OCI-LY7 (cell line): ENCODE measurements around the gene EIF3D. TPM values are rescaled to one million over a fixed set of nuclear protein-coding genes. Genes with fewer than 3 reads are reported as not detected.

ENCODE experiments used
- BruUV-seq: library from RNA; stranded (reverse); fragments of 400-500 nt; replicated peaks from 2 replicates; lab custom pipeline; 2021; lab: Mats Ljungman, UMichigan
- CTCF ChIA-PET: fragments of 300-600 bp; sonication (Branson Sonifier 250); formaldehyde crosslinking; loops from one replicate; lab custom pipeline; 2022; ENCODE audit warnings: antibody characterized with exemption; ENCODE audit not compliant: unreplicated experiment; lab: Charles Lee
- POLR2A ChIA-PET: fragments of 300-600 bp; sonication (Branson Sonifier 250); formaldehyde crosslinking; loops from one replicate; lab custom pipeline; 2022; ENCODE audit warnings: antibody characterized with exemption; lab: Charles Lee
- DNase-seq: peaks from one replicate; pipeline ENCODE4 v3.0.0-alpha.2; 2015; ENCODE audit warnings: low spot score
- H2AFZ ChIP-seq: fragments of 200-600 bp; sonication (generic), shearing (Covaris generic); 2 replicates; pipeline ENCODE4 v1.6.1; 2014; ENCODE audit warnings: mild to moderate bottlenecking, antibody characterized with exemption, low read length, moderate library complexity
- H3K27ac ChIP-seq: fragments of 200-600 bp; sonication (generic); 2 replicates; pipeline ENCODE4 v1.5.1; 2014; ENCODE audit warnings: mixed run types, low read depth, mild to moderate bottlenecking, moderate library complexity, low read length, inconsistent platforms; ENCODE audit not compliant: poor library complexity, severe bottlenecking
- H3K36me3 ChIP-seq: fragments of 200-600 bp; sonication (generic); 2 replicates; pipeline ENCODE4 v1.6.1; 2014; ENCODE audit warnings: mild to moderate bottlenecking, antibody characterized with exemption, low read length, moderate library complexity, mixed read lengths; ENCODE audit not compliant: insufficient read depth
- H3K4me1 ChIP-seq: fragments of 200-600 bp; sonication (generic); 2 replicates; pipeline ENCODE4 v1.5.1; 2014; ENCODE audit warnings: mild to moderate bottlenecking, low read length; ENCODE audit not compliant: insufficient read depth, poor library complexity, severe bottlenecking
- H3K4me2 ChIP-seq: fragments of 200-600 bp; sonication (generic); 2 replicates; pipeline ENCODE4 v1.6.1; 2014; ENCODE audit warnings: mild to moderate bottlenecking, low read length
- H3K4me3 ChIP-seq: fragments of 200-600 bp; sonication (generic); 2 replicates; pipeline ENCODE4 v1.5.1; 2014; ENCODE audit warnings: mild to moderate bottlenecking, low read depth, low read length; ENCODE audit not compliant: poor library complexity, severe bottlenecking
- H3K79me2 ChIP-seq: fragments of 200-600 bp; sonication (generic); 2 replicates; pipeline ENCODE4 v1.6.1; 2016; ENCODE audit warnings: low read depth, mild to moderate bottlenecking, low read length, moderate library complexity, mixed read lengths; ENCODE audit not compliant: insufficient read depth
- H3K9me2 ChIP-seq: fragments of 200-600 bp; sonication (generic); 2 replicates; pipeline ENCODE4 v1.6.1; 2016; ENCODE audit warnings: mild to moderate bottlenecking, low read length, mixed read lengths; ENCODE audit not compliant: insufficient read depth
- H3K9me3 ChIP-seq: fragments of 200-600 bp; sonication (generic); 2 replicates; pipeline ENCODE4 v1.6.1; 2014; ENCODE audit warnings: mild to moderate bottlenecking, mixed run types, low read length, mixed read lengths
- H4K20me1 ChIP-seq: fragments of 200-600 bp; sonication (generic); 2 replicates; pipeline ENCODE4 v1.6.1; 2014; ENCODE audit warnings: mild to moderate bottlenecking, antibody characterized with exemption, low read length, moderate library complexity, mixed read lengths; ENCODE audit not compliant: insufficient read depth
- EZH2phosphoT487 ChIP-seq: fragments of 200-600 bp; sonication (generic); IDR thresholded peaks from 2 replicates; pipeline ENCODE4 v1.6.1; 2018; ENCODE audit warnings: low read depth, borderline replicate concordance, mild to moderate bottlenecking, mixed run types, antibody characterized with exemption, low read length, moderate library complexity, mixed read lengths
- intact Hi-C: fragments of 100-400 bp; cut with micrococcal nuclease; formaldehyde crosslinking; loops from one replicate; pipeline ENCODE4 v1.10.0; 2022; ENCODE audit not compliant: unreplicated experiment
- total RNA-seq, 2 experiments: library from RNA; depleted of rRNA in 1 of 2; stranded (reverse); fragments of >200 nt in 1 of 2; shearing (Covaris generic) in 1 of 2; gene quantifications; 2 replicates each; pipeline ENCODE4 v1.2.3, GENCODE V29; 2014 to 2022
- TF ChIP-seq, protein P1 (sequence below): fragments of 200-600 bp; sonication (generic); conservative IDR thresholded peaks from 2 replicates; pipeline ENCODE4 v1.5.1; 2014; ENCODE audit warnings: mild to moderate bottlenecking, antibody characterized with exemption, low read length, moderate library complexity, mixed read lengths

EIF3D gene
- total RNA-seq, 2 experiments from 2014 or later = 223 to 270 TPM

- no peaks in the 10 kb centered on the region for H3K79me2 ChIP-seq
- H3K36me3 ChIP-seq = no peaks in the 10 kb centered on the region
- POLR2A ChIA-PET = no interaction called here
- no peak overlapping the region for H2AFZ ChIP-seq
- DNase-seq = no peak
- H3K9me2 ChIP-seq = no peaks in the 10 kb centered on the region
- H3K9me3 ChIP-seq = no peaks in the 10 kb centered on the region
- BruUV-seq = no TSS peak
- no peak overlapping the region for H3K4me2 ChIP-seq
- CTCF ChIA-PET = interaction anchor here (0.6 kb wide), 1 partner anchor 289 kb away, joined by 4 read pairs; no protein-coding TSS in a partner anchor
- intact Hi-C loops = no loop called here
- H3K27ac ChIP-seq = no peak overlapping the region
- no peaks in the 10 kb centered on the region for H4K20me1 ChIP-seq
- H3K4me3 ChIP-seq = no peak overlapping the region
- no peak for TF ChIP-seq EZH2phosphoT487
- TF ChIP-seq, protein P1, sequence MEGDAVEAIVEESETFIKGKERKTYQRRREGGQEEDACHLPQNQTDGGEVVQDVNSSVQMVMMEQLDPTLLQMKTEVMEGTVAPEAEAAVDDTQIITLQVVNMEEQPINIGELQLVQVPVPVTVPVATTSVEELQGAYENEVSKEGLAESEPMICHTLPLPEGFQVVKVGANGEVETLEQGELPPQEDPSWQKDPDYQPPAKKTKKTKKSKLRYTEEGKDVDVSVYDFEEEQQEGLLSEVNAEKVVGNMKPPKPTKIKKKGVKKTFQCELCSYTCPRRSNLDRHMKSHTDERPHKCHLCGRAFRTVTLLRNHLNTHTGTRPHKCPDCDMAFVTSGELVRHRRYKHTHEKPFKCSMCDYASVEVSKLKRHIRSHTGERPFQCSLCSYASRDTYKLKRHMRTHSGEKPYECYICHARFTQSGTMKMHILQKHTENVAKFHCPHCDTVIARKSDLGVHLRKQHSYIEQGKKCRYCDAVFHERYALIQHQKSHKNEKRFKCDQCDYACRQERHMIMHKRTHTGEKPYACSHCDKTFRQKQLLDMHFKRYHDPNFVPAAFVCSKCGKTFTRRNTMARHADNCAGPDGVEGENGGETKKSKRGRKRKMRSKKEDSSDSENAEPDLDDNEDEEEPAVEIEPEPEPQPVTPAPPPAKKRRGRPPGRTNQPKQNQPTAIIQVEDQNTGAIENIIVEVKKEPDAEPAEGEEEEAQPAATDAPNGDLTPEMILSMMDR = no peak
- no peaks in the 10 kb centered on the region for H3K4me1 ChIP-seq
These were observed 37.8 kb upstream of the EIF3D start for GRCh38 chr22:36566720-36567119.

DNA sequence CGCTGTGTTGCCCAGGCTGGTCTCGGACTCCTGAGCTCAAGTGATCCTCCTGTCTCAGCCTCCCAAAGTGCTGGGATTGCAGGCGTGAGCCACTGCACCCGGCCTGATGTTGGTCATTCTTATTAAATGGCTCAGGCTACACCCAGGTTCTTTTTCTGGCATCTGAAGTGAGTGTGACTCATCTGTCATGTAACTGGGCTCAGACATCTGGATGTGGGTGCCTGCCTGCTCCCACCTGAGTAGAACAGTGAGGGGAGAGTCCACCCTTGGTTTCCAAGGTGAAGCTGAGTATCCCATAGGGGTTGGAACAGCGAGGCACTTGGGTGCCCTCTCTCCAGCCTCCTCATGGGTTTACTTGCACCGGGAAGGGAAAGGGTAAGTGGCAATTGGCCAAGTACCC, 36.7 kb upstream of the EIF3D start:
- Histone ChIP-seq H4K20me1 (no peaks in the 10 kb centered on the region), H3K4me3 (no peak overlapping the region), H3K27ac (no peak overlapping the region), H2AFZ (no peak overlapping the region), H3K4me2 (no peak overlapping the region), H3K4me1 (no peaks in the 10 kb centered on the region), H3K9me2 (no peaks in the 10 kb centered on the region), H3K9me3 (no peaks in the 10 kb centered on the region), H3K79me2 (no peaks in the 10 kb centered on the region), H3K36me3 (no peaks in the 10 kb centered on the region)
- TF ChIP-seq, protein P1 = no peak
- TF ChIP-seq EZH2phosphoT487 = no peak
- no peak for DNase-seq
- ChIA-PET CTCF (no interaction called here), POLR2A (no interaction called here)
- BruUV-seq = no TSS peak
- intact Hi-C loops = no loop called here

- H2AFZ ChIP-seq = no peak overlapping the region
- intact Hi-C loops = no loop called here
- no peak overlapping the region for H3K4me2 ChIP-seq
- ChIA-PET CTCF (no interaction called here), POLR2A (no interaction called here)
- no peaks in the 10 kb centered on the region for H4K20me1 ChIP-seq
- H3K9me3 ChIP-seq = no peaks in the 10 kb centered on the region
- DNase-seq = no peak
- BruUV-seq = no TSS peak
- H3K36me3 ChIP-seq = no peaks in the 10 kb centered on the region
- H3K4me1 ChIP-seq = no peaks in the 10 kb centered on the region
- H3K9me2 ChIP-seq = no peaks in the 10 kb centered on the region
- no peak overlapping the region for H3K4me3 ChIP-seq
- no peak overlapping the region for H3K27ac ChIP-seq
- TF ChIP-seq EZH2phosphoT487 = no peak
- TF ChIP-seq, protein P1 = no peak
- H3K79me2 ChIP-seq = no peaks in the 10 kb centered on the region
These were observed 36.2 kb upstream of the EIF3D start for GRCh38 chr22:36565159-36565507.
